ENCODE results near the gene TNP2.

TNP2 gene

GRCh38 chr16:11255737-11256660 lies 13.1 kb downstream of the TNP2 start, which contains the start of gene SOCS1:
Gene SOCS1, minus strand, starts transcription at chr16:11256204. Its CDS starts 726 bp downstream, at chr16:11255478.
- peak; percentile 90 for DNase-seq

DNA sequence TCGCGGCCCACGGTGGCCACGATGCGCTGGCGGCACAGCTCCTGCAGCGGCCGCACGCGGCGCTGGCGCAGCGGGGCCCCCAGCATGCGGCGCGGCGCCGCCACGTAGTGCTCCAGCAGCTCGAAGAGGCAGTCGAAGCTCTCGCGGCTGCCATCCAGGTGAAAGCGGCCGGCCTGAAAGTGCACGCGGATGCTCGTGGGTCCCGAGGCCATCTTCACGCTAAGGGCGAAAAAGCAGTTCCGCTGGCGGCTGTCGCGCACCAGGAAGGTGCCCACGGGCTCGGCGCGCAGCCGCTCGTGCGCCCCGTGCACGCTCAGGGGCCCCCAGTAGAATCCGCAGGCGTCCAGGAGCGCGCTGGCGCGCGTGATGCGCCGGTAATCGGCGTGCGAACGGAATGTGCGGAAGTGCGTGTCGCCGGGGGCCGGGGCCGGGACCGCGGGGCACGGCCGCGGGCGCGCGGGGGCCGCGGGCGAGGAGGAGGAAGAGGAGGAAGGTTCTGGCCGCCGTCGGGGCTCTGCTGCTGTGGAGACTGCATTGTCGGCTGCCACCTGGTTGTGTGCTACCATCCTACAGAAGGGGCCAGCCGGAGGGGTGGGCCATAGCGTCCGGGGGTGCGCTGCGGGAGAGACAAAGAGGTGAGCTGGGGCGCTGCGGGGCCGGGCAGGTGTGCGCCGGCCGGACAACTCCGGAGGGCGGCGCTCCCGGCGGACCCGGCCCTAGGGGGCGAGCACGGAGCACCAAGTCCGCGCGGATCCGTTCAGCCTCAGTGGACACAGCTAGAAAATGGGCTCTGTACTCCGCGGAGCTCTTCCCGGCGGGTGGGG lies 14.0 kb downstream of the TNP2 start:
- DNase-seq, result peak; percentile 71

GRCh38 chr16:11253995-11254912 lies 14.9 kb downstream of the TNP2 start:
- DNase-seq, result no peak

DNA sequence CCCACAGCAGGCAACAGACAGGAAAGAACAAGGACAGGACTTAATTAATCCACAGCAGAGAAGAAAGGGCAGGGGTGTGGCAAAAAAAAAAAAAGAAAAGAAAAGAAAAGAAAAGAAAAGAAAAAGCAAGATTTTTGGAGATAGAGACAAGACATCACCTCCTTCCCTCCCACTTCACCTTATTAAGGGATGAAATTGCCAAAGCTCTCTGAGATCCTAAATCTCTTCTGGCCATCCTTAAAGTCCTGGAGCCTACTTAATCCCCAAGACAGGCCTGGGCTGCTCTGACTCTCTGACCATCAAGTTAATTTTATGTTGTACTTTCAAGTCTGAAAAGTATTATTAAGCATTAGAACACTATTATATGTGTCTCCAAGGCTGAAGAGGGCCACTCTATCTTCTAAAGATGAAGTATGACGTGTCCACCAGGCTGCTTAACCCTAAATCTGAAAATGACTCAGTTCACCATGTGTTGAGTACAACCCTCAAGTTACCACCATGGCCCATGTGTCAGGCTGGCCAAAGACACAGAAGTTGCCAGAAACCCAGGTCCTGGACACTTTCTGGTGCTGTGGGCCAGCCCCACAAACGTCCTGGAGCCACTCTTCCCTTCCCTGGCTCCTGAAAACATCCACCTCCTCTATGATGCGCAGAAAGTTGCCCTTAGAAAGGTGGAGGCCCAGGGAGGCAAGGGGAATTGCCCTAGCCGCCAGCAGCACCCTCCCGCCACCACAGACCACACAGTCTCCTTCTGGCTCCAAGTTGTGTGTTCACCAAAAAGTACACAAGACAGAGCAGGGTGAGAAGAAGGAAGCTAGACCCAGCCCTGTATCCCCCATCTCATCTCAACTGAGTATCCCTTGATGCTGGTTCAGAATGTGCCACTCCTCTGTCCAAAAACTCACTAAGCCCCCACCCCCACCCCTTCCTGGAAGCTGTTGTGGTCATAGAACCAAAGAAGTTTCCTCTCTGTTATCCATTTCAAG lies 15.8 kb downstream of the TNP2 start:
- no peak for DNase-seq

DNA sequence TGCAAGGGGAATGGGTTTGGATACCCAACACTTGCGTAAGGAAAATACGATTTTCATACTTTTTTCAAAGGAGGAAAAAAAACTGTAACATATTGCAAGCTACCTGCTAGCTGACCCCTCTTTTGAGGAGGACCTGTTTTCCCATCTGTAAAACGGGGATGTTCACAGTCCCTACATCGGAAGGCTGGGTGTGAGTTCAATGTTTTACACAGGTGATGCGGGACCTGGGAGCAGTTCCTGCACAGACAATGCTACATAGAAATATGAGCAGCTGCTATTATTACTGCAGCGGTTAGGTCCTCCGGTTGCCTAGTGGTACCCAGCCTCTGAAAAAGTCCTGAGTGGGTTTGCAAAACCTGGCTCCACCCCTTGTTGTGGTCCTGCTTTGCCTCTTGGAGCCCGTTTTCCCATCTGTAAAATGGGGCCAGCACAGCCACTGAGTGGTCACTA lies 16.6 kb downstream of the TNP2 start:
- DNase-seq, result no peak

DNA sequence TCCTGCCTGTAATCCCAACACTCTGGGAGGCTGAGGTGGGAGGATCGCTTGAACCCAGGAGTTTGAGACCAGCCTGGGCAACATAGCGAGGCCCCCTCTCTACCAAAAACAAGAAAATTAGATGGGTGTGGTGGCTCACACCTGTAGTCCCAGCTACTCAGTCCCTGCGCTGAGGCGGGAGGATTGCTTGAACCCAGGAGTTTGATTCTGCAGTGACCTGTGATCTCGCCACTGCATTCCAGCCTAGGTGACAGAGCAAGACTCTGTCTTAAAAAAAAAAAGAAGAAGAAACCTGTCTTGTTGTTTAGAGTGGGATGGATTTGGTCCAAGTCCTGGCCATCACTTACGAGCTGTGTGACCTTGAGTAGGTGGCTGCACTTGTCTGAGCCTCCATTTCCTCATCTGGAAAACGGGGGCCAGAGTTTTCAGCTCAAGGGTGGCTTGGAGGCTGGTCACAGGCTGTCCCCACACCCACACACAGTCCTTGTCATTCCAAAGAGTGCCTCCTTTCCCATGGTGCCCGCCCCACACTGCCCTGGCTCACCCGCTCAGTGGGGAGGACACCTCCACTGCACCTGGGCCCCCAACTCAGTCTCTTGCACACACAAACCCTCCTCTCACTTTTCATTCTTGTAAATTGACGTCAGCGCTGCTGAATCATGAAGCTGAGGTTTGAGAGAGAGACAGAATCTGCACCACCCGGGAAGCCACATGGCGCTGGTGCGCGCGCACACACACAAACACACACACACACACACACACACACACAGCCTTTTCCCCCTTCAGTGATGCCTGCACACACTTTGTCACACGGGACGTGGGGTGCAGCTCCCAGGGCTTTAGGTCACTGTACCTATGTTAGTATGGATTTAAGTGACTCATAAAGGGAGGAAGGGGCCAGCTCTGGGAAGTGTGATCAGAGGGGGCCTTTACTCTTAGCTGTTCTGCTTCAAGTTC lies 17.3 kb downstream of the TNP2 start:
- peak; percentile 82 for DNase-seq

GRCh38 chr16:11250786-11251524 lies 18.2 kb downstream of the TNP2 start:
- no peak for DNase-seq

- DNase-seq, result no peak
Measured at GRCh38 chr16:11250091-11250785, 18.9 kb downstream of the TNP2 start.

DNA sequence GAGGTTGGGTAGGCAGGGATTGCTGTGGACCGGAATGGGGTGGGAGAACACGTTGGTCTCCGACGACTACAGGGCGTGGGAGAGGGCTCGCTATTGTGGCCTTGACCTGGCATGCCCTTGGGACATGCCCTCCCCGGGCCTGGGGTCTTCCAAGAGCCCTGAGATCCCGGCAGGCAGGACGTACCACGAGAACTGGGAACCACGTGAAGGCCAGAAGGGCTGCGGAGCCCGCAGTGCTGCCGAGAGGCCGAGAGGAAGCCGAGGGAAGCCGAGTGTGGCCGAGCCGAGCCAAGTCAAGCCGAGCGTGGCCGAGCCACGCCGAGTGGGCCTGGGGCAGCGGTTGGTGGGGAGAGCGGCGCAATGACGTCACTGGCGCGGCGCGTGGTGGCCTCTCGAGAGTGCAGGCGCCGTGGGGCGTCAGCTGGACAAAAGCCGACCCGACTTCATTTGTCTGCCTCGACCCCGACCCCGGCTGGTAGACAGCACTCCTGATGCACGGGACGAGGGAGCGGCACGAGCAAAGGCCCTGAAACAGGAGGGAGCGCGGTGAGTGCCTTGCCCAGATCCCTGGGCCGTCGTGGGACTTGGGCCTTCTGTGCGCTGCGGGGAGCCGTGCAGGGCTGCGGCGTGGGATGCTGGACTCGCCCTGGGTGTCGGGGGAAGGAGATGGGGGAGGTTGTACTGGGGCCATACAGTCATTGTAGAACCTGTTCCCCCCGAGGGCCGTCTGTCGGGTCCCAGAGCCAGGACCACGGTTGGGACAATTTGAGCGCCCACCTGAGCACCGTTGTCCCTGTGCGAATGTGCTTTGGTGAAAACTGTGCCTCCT lies 19.7 kb downstream of the TNP2 start:
- no peak for DNase-seq

DNA sequence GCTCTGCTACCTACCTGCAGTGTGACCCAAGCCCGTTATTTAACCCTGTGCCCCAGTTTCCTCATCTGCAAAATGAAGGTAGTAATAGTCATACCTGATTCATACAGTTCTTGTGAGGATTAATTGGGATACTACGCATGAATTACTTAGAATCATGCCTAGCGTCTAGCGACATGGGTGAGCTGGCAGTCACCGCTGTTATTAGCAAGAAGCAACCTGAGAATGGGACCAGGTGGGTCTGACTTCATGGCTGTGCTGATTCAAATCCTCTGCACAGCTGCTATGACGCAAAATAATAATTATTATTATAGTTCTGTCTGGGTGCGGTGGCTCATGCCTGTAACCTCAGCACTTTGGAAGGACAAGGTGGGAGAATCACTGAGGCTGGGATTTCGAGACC lies 21.0 kb downstream of the TNP2 start:
- no peak for DNase-seq

- no peak for DNase-seq
Measured at GRCh38 chr16:11245988-11246387, 23.1 kb downstream of the TNP2 start.

GRCh38 chr16:11245222-11245737 lies 23.8 kb downstream of the TNP2 start:
- DNase-seq, result no peak

GRCh38 chr16:11242658-11243057 lies 26.5 kb downstream of the TNP2 start:
- no peak for DNase-seq

DNA sequence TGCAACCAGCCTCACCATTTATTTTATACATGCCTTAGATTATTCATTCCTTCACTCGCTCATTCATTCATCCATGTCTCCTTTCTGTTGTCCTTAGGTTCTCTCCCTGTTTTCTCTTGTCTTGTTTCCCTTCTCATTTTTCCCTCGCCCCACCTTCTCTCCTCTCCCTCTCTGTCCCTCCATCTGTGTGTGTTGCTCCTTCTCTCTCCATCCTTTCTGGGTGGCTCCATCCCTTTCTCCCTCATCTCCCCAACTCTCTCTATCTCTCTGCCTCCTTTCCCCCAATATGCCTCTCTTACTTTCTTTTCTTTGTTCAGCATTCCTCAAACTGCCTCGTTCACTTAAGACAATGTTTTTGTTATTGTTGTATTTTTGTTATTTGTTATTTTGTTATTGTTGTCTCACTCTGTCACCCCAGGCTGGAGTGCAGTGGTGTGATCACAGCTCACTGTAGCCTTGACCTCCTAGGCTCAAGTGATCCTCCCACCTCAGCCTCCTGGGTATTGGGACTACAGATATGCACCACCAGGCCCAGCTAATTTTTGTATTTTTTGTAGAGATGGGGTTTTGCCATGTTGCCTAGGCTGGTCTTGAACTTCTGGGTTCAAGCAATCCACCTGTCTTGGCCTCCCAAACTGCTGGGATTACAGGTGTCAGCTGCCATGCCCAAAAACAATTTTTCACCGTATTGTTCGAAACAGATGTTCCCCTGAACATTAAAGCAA lies 27.5 kb downstream of the TNP2 start:
- no peak for DNase-seq

DNA sequence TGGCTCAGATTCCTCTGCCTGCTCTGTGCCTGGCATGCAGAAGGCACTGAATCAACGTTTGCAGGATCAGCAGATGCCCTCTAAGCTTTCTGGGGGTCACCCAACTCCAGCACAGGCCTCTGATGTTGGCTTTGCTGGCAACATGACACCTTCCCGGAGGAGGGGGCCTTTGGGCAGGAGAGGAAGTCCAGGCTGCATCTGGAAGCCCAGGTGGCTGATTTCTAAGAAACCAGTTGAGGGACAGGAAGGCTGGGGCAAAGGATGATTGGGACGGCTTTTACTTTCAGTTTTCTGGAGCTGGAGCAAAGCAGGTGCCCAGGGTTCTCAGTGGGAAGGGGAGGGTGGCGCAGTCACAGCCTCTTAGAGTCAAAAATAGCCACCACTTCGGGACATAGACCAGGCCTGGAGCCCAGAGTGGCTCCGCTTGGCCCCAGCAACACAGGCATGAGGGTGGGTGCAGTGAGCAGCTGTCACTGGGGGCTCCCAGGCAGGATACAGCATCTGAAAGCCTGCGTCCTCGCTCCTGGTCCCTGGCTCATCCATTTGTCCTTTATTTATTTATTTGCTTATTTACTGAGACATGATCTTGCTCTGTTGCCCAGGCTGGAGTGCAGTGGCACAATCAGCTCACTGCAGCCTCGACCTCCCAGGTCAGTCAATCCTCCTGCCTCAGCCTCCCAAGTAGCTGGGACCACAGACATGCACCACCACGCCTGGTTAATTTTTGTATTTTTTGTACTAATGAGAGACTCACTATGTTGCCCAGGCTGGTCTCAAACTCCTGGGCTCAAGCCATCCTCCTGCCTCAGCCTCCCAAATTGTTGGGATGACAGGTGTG lies 28.3 kb downstream of the TNP2 start:
- no peak for DNase-seq

All from activated naive CD4-positive, alpha-beta T cell treated with anti-CD3 and anti-CD28 coated beads, Interleukin-2, amount 50 U/mL, for 16 hours (primary cell).